NCI-H2107 treated with DMSO at 0.1 percent for 48 hours (cell line): ENCODE results near the gene ZNF354C.
"Not testable (repeated sequence)": the region's sequence is repeated elsewhere in the genome, so short reads cannot be mapped to it uniquely, and the experiment has no call there.

ENCODE experiments used
- DNase-seq: peaks from one replicate; lab custom pipeline; 2025; ENCODE audit not compliant: unreplicated experiment; lab: John Stamatoyannopoulos, UW

Gene ZNF354C

DNA sequence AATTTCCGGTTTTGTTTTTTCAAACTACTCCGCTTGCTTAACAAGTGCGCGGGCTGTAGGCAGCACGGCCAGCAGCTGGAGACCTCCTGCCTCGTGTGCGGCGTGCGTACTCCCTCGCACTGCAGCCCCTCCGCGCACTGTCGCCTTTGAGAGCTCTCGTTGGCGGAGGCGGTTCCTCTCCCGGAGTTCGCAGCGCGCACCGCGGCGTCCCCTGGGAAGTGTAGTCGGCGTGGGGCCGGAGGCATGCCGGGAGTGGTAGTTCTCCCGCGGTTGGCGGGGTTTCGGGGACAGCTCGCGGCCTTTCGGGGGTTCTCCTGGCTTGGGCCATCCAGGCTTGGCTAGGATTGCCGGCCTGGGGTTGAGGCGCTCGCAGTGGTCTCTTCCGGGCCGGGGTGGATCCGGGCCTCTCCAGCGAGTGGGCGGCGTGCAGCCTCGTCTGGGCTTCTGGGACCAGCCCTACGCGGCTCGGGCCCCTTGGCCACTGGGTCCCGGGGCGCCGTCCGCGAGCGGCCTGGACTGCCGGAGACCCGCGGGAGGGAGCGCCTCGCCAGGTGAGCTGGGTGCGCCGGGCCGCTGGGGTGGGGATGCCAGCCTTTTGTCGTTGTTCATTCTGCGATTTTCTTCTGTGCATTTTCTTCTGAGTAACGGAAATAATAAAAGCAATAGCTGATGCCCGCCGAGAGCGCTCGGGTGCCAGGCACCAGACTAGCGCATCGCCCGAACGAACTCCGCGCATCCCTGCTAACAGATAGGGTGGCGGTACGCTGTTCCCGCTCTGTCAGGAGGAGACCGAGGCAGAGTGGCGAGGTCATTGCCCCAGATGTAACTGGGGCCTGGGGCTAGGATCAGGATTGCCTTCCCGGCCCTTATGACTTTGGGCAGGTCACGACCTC, at the start of gene ZNF354C:
Gene ZNF354C, plus strand, starts transcription at position 258 of the 893 bp plus-strand sequence. CDS start 1,696 bp downstream, outside the sequence.
- DNase-seq = no peak

DNA sequence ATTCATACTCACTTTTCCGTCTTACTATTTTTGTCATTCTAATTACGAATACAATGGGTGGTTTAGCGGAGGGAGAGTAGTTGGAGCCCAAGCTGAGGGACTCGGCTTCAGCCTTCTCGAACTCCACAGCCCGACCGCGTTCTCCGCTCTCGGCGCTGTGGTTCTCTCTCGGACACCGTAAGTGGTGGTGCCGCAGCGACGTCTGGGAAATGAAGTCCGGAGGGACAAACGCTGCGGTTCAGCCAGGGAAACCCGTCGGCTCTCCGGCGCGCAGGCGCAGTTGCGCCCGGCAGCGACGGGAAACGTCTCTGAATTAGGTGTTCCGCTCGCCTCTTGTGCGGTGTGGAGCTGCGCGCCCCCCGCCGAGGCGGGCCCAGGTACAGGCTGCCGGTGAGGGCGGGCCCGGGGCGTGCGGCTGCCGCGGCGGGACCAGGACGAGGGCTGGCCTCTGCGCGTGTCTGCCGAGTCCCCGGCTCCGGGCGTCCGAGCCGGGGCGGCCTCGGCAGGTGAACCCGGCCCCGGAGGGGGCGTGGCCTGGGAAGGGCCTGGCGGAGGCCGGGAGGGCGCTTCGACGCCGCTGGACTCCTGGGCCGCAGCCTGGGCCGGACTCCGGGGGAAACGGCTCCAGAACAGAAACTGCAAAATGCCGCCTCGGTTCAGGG, 36.5 kb upstream of the ZNF354C start, which contains the start of gene ZNF879:
Gene ZNF879, plus strand, starts transcription at position 277 of the 662 bp plus-strand sequence. CDS start 1,201 bp downstream, outside the sequence.
- no peak for DNase-seq

DNA sequence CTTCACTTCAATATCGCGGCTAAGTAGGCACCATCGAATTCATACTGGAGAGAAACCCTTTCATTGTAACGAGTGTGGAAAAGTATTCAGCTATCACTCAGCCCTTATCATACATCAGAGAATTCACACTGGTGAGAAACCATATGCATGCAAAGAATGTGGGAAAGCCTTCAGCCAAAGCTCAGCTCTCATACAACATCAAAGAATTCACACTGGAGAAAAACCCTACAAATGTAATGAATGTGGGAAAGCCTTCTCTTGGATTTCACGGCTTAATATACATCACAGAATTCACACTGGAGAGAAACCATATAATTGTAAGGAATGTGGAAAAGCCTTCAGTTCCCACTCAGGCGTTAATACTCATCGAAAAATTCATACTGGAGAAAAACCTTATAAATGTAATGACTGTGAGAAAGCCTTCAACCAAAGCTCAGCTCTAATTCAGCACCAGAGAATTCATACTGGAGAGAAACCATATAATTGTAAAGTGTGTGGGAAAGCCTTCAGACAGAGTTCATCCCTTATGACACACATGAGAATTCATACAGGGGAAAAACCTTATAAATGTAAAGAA, 27.1 kb upstream of the ZNF354C start:
- no peak for DNase-seq

DNA sequence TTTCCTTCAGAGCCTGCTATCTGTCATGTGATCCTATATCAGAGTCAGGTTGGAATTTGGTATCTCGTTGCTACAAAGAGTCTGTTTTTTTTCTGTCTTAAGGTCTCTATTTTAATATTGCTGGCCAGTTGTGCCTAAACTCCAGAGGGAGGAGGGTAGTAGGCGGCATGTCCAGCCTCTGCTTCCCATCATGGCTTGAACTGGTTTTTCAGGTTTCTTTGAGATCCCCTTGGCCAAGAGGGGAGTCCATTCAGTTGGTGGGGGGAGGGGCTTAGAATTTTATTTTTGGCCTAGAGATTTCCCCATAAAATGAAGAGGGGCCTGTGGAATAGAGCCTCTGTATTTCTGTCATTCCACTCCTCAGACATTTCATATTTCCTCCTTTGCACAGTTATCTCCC, 15.4 kb upstream of the ZNF354C start:
- DNase-seq = no peak

DNA sequence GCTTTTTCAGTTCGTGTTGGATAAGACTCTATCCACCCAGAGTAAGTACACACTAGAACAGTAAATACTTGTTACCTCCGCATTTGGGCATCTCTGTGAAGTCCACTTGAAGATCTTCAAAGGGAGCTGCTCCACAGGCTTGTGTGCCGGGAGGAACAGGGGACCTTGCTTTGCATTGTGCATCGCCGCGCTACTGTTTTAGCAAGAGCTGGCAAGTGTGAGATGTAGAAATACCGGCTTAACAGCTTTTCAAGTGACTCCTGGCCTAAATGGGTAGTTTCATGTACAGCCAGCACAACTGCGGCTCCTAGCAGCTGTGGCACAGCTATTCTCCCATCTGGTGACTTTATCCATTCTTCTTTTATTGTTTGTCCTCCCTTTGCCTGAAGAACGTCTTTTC, 8.4 kb upstream of the ZNF354C start:
- DNase-seq = no peak

DNA sequence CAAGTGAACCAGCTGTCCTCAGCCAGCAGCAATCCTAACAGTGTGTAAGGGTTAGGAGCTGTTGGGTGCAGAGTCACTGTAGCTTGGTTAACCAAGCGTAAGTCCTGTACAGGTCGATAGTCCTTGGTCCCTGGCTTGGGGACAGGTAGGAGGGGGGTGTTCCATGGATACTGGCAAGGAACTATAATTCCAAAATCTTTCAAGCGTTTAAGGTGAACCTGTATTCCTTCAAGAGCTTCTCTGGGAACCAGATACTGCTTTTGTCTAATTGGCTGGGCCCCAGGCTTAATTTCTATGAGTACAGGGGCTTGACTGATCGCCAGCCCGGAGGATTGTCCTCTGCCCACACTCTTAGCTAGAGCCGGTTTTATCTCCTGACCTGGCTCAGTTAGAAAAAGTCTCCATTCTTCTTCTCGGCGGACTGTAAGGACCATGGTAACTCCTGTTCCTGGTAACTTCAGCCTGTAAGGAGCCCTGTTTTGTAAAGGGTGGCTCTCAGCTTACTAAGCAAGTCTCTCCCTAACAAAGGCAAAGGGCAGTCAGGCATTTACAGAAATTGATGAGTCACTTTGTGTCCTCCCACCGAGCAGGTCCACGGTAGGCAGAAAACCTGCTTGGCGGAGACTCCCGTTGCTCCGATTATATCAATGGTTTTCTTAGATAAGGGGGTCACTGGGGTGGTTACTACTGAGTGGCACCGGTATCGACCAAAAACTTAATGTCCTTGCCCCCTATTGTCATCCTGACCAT, 6.0 kb upstream of the ZNF354C start:
- no peak for DNase-seq

DNA sequence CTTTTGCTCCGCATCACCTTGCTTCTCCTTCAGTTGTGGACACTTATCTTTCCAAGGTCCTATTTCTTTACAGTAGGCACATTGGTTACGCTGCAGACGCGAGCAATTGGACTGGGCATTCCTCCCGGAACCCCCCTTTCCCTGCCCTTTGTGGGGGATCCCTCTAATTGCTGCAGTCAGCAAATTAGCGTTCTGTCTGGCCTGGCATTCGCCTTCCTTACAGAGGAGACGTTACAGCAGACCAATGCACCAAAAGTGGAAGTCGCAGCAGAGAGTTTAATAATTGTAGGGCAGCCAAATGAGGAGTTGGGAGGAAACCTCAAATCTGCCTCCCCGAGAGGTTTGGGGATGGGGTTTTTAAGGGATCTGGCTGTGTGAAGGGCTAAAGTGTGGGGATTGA, 5.3 kb upstream of the ZNF354C start:
- no peak for DNase-seq

DNA sequence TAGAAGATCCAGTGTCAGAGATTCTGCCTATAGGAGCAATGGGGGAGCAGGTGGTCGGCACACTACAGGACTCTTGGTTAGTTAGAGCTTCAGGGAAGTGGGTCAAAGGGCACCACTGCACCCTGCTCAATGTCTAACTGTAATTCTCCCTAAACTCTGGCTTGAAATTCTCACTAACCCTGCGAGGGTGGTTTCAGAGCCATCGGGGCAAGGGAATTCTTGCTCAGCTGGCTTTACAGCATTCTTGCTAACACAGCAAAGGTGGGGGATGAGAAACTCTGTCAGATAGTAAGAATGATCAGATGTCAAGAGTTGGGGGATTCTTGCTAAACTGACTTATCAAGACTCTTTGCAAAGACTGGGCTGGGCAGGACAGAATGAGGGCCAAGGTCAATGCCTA, 4.7 kb upstream of the ZNF354C start:
- no peak for DNase-seq

DNA sequence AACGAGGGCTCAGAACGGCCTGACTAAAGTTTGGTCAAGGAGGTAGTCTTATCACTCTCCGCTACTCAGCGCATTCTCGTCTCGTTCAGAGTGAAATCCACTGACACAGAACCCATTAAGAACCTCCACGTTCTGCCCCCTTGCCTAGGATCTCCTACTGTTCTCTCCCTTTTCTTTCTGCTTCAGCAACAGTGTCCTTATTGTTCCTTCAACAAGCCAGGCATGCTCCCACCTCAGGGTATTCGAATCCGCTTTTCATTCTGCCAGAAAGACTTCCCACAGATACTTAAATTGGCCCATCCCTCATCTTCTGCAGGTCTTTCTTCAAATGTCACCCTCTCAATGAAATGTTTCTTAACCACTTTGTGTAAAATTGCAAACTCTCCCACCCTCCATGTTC, 4.3 kb upstream of the ZNF354C start:
- no peak for DNase-seq

DNA sequence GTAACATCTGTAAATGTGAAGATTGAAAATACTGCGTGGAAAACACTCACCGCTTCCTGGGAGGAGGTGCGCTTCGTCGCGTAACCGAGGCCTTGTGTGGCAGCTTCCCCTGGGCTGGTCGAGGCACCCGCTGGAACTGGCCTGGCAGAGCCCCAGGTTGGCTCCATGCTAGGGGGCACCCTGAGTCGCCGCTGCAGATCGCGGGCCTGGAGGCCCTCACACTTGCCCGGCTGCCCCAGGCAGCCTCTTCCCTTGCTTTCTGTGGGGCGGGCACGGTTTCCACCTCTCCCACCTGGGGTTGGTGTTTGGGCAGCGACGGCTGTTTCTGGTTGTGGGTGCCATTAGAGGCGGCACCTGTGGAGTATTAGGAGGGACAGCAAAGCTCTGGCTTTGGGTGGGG, 852 bp downstream of the ZNF354C start:
- no peak for DNase-seq

DNA sequence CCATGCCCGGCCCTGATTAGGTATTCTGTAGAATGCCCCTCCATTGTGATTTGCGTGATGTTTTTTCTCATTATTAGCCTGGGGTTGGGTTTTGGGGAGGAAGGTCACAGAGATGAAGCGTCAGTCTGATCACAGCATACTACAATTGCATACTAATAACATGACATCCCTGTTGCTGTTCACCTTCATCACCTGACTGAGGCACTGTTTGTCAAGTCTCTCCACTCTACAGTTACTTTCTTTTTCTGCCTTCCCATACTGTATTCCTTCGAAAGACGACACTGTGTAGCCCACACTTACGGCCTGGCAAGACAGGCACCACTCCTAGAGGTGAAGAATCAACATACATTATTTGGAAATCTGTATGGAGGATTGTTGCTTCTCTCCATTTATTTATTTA, 5.5 kb downstream of the ZNF354C start:
- no peak for DNase-seq

DNA sequence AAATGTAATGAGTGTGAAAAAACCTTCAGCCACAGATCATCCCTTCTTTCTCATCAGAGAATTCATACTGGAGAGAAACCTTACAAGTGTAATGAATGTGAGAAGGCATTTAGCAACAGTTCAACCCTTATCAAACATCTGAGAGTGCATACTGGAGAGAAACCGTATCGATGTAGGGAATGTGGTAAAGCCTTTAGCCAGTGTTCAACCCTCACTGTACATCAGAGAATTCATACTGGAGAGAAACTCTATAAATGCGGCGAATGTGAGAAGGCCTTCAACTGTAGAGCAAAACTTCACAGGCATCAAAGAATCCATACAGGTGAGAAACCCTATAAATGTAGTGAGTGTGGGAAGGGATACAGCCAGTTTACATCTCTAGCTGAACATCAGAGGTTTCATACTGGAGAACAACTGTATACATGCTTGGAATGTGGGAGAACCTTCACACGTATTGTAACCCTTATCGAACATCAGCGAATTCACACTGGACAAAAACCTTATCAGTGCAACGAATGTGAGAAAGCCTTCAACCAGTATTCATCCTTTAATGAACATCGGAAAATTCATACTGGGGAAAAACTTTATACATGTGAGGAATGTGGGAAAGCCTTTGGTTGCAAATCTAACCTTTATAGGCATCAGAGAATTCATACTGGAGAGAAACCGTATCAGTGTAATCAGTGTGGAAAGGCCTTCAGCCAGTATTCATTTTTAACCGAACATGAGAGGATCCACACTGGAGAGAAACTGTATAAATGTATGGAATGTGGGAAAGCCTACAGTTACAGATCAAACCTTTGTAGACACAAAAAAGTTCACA, 19.2 kb downstream of the ZNF354C start:
- DNase-seq = no peak

DNA sequence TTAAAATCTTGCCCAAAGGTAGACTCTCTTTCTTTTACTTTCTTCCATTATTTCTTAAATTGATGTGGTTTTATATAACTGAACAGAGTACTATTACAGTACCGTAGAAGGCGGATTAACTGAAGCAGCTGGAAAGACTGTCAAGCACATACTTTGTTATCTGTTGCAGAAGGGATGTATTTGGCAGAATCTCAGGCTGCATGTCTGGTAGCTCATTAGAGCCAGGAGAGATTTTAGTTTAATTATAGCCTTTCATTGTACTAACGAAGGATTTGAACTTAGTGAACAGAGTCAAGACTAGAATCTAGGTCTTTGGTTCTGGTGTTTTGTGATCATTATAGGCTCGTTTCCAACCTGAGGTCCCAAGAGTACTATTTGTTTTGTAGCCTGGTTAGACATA, 20.6 kb downstream of the ZNF354C start:
- DNase-seq = no peak

DNA sequence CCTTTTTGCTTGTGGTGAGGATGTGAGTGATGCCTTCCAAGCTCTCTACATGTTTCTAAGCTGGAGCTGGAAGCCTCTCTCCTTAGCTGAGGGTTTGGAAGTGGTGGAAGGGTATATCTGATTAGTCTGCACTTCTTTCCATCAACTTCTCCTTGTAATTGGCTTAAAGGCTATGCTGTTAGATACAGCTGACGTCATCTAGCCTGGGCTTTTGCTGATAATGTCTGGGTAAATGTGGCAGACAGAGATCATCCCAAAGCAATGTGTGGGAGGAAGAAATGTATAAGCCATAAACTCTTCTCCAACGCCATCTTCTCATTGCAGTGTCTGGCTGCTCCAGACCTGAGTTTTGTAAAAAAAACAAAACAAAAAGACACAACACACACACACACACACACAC, 29.3 kb downstream of the ZNF354C start:
- no peak for DNase-seq

DNA sequence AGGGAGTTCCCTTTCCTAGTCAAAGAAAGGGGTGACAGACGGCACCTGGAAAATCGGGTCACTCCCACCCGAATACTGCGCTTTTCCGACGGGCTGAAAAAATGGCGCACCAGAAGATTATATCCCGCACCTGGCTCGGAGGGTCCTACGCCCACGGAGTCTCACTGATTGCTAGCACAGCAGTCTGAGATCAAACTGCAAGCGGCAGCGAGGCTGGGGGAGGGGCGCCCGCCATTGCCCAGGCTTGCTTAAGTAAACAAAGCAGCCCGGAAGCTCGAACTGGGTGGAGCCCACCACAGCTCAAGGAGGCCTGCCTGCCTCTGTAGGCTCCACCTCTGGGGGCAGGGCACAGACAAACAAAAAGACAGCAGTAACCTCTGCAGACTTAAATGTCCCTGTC, 41.1 kb downstream of the ZNF354C start:
- DNase-seq = not testable (repeated sequence)

DNA sequence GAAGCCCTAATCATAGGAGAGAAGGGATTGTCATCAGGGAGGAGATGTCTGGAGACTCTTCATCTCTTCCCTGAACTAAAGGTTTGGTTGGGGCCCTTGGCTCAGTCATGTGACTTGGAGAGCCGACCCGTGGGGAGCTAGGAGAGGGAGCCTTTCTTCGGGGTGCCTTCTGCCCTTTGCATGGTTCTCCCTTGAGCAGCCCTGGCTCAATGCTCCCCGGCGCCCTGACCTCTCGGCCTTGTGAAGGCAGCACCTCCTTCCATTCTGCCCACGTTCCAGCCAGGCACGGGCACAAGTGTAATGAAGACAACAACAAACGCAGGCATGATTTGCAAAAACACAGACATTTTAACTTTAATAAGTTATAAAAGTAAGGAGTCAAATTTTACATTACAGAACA, 50.4 kb downstream of the ZNF354C start:
- DNase-seq = no peak

DNA sequence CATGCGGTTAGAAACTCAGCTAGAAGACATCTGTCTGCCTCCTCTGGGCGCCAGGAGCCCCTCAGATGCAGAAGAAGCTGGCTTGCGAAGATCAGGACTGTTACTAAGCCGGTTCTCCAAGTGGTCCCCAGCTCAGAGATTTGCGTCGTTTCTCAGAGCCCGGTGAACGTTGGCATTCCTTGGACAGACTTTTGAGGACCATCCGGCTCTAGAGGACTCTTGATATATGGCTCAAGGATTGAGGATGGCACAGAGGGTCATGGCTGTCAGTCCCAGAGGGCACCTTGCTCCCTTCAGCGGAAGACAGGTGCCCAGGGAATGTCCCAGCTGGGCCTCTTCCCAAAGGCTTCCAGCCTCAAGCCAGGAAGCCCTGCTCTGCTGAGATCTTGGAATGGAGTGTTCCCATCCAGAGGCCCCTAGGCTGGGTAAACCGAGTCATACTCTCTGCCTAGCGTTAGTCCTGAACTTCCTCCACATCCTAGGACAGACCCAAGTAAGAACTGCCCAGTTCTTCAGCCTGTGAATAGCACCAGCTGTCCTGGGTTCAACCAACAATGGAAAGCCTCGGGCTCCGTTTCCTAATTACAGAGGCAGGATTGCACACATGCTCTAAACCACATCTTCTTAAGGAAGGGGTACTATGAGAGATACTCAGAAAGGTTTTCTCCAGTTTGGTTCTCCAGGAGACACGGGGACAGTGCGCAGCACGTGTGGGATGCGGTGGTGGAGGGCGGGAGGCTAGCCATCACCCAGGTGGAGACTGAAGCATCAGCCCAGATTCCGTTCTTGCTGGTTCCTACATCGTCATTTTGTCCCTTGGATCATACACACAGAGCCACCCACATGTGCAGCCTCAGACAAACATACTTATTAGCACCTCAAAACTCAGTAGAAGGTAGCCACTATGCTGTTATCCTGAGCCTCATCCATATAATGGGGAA, 51.4 kb downstream of the ZNF354C start:
- no peak for DNase-seq

DNA sequence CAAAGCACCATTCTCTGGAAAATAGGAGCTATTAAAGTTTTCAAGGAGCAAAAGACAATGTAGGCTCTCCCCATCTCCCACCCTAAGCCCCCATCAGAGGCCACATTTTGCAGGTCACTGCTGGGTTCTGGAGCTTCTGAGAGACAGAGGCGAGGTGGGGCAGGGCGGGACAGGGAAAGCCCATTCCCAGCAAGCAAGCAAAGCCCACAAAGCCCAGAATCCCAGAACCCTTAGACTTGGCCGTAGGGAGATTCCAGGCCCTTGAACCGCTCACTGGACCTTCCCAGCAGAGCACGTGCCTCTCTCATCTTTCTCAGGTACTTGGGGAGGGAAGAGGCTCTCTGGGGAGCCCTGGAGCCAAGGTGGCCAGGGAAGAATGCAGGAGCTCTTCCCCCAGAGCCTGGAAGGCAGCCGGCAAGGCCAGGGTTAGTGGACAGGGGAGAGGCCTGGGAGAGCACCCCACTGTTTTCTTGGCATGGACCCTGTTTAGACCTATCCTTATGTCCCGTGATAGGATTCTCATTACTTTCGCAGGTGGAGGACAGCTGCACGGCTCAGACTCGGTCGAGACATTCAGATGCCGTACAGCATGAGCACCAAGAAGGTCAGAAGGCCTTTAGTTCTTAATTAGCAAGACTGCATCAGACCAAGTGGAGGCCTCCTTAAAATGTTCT, 52.4 kb downstream of the ZNF354C start:
- no peak for DNase-seq

DNA sequence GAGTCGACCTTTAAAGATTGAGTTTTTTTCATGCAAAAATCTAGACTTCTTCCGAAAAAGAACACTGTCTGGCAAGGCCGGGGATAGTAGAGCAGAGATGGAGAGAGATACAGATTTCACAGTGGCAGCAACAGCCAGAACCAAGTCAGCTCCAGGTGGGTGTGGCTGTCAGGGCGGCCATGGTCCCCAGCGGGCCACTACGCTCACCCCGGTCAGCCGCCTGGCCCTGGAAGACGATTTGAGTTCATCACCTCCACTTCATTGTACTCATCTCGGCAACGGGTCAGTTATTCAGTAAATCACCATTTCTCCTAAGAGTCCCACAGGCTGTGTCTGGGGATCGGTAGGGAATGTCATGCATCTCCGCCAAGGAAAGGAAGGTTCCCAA, 53.0 kb downstream of the ZNF354C start:
- DNase-seq = no peak
